GM21737 (cell line): ENCODE results near the gene SEPTIN5.

ENCODE experiments used
- ATAC-seq: cut with Tn5 transposase; IDR thresholded peaks from one replicate; pipeline ENCODE4 v1.9.1; 2021; ENCODE audit warnings: mild to moderate bottlenecking, moderate library complexity; ENCODE audit not compliant: unreplicated experiment

Gene SEPTIN5

GRCh38 chr22:19731361-19732135 lies 17.2 kb downstream of the SEPTIN5 start:
- no peak for ATAC-seq

GRCh38 chr22:19732403-19733113 lies 18.3 kb downstream of the SEPTIN5 start:
- ATAC-seq, result no peak

GRCh38 chr22:19733755-19734154 lies 19.5 kb downstream of the SEPTIN5 start:
- no peak for ATAC-seq

GRCh38 chr22:19734163-19734562 lies 19.9 kb downstream of the SEPTIN5 start:
- no peak for ATAC-seq

- ATAC-seq, result no peak
Measured at GRCh38 chr22:19734837-19735382, 20.6 kb downstream of the SEPTIN5 start.

GRCh38 chr22:19735665-19736510 lies 21.6 kb downstream of the SEPTIN5 start:
- ATAC-seq, result no peak

GRCh38 chr22:19737846-19738663 lies 23.8 kb downstream of the SEPTIN5 start:
- no peak for ATAC-seq

- no peak for ATAC-seq
Measured at GRCh38 chr22:19738664-19739447, 24.6 kb downstream of the SEPTIN5 start.

GRCh38 chr22:19739448-19739895 lies 25.2 kb downstream of the SEPTIN5 start:
- ATAC-seq, result no peak

GRCh38 chr22:19739911-19740449 lies 25.7 kb downstream of the SEPTIN5 start:
- ATAC-seq, result no peak

GRCh38 chr22:19740586-19740985 lies 26.3 kb downstream of the SEPTIN5 start:
- no peak for ATAC-seq

- ATAC-seq, result no peak
Measured at GRCh38 chr22:19741053-19741452, 26.8 kb downstream of the SEPTIN5 start.

- ATAC-seq, result no peak
Measured at GRCh38 chr22:19742160-19743066, 28.1 kb downstream of the SEPTIN5 start.

- ATAC-seq, result no peak
Measured at GRCh38 chr22:19743081-19743480, 28.8 kb downstream of the SEPTIN5 start.

GRCh38 chr22:19743651-19744050 lies 29.3 kb downstream of the SEPTIN5 start:
- no peak for ATAC-seq

GRCh38 chr22:19744350-19745006 lies 30.2 kb downstream of the SEPTIN5 start:
- no peak for ATAC-seq
